ENCODE data around the gene CORO1A.
A peak's percentile ranks its signal among the peaks of the same experiment; 100 is the strongest.
"Not testable (repeated sequence)": the region's sequence is repeated elsewhere in the genome, so short reads cannot be mapped to it uniquely, and the experiment has no call there.

CORO1A gene

DNA sequence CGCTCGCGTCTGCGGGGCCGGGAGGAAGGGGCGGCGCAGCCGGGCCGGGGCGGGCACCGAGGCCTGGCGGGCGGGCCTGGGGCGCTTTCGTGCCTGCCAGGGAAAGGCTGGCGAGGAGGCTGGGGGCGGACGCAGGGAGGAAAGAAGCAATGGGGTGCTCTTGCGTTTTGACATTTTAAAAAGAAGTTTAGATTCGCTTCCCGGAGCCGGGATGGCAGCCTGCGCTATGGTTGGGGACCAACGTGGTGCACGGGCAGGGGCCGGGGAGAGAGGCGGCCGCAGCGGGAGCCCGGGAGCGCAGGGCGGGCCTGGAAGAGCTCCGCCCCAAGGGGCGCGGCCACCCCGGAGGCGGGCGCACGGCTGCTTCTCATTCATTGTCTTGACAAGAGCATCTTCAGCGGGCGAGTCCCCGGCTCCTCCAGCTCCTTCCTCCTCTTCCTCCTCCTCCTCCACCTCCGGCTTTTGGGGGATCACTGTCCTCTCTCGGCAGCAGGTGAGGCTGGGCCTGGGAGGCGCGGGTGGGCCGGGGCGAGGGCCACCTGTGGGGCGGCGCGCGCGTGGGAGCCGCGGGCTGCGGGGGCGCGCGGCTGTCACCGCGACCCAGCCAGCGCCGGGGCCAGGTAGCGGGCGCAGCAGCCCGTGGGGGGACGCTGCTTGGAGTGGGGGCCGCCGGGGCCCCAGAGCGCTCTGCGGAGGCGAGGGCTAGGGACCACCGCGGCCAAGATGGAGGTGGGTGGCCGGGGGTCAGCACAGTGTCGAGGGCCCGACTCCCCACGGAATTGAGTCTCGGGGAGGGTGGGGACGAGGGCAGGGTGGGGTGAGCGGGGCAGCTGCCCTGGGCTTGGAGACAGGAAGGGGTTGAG lies at the start of gene CORO1A:
TSS of gene CORO1A (plus strand) at position 370 of the 863 bp plus-strand sequence. CDS start 1,608 bp downstream, outside the sequence.
- peak; percentile 87 for DNase-seq (ENCODE audit: low spot score)

- no peak for DNase-seq (ENCODE audit: low spot score)
Measured at GRCh38 chr16:30136971-30137605, 46.3 kb upstream of the CORO1A start.

DNA sequence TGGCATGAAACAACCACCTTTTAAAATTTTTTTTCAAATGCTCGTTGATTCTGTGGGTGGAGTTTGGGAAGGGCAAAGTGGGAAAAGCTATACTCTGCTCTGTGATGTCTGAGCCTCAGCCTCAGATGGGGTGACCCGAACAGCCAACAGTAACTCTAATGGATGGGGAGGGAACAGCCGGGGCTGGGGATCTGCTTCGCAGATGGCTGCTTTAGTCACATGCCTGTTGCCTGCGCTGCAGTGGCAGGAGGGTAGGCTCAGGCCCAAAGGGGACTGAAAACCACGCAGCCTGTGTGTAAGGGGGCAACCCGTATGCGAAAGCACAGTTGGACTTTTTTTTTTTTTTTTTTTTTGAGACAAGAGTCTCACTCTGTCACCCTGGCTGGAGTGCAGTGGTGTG lies 45.5 kb upstream of the CORO1A start:
- no peak for DNase-seq (ENCODE audit: low spot score)

DNA sequence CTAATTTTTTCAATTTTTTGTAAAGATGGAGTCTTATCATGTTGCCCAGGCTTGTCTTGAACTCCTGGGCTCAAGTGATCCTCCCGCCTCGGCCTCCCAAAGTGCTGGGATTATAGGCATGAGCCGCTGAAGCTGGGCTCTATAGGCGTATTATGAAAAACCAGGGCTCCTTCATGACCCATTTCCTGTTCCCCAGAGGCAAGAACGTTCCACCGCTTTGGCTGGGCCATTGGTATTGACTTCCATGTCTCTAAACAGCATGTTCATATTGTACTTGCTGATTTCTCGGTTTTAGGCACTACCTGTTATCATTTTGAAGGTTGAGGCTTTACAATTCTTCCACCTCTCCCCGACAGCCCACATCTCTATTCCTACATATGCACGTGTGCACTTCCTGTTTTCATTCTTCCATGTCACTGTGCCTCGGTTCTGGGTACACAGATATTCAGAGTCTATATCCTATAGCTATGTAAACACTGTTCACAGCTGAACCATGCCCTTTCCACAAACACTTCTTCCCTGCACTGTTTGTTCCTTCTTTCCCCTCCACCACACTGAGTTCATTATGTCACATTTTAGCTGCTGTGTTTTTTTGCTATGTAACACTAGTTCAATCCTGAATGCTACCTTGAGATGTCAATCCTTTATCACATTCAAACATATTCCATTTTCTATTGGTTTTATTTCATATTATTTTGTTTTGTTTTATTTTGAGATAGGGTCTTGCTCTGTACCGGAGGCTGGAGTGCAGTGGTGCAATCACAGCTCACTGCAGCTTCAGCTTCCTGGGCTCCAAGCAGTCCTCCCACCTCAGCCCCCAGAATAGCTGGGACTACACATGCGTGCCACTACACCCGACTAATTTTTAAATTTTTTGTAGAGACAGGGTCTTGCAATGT lies 43.6 kb upstream of the CORO1A start:
- no peak for DNase-seq (ENCODE audit: low spot score)

DNA sequence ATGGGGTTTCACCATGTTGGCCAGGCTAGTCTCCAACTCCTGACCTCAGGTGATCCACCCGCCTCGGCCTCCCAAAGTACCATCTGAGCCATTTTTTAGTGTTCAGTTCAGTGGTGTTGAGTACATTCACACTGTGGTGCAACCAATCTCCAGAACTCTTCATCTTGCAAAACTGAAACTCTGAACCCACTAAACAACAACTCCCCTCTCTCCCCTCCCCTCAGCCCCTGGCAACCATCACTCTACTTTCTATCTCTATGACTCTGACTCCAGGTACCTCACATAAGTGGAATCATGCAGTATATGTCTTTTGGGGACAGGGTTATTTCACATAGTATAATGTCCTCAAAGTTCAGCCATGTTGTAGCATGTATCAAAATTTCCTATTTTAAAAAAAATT lies 41.7 kb upstream of the CORO1A start:
- DNase-seq (ENCODE audit: low spot score): no peak

- no peak for DNase-seq (ENCODE audit: low spot score)
Measured at GRCh38 chr16:30142672-30143346, 40.6 kb upstream of the CORO1A start.

DNA sequence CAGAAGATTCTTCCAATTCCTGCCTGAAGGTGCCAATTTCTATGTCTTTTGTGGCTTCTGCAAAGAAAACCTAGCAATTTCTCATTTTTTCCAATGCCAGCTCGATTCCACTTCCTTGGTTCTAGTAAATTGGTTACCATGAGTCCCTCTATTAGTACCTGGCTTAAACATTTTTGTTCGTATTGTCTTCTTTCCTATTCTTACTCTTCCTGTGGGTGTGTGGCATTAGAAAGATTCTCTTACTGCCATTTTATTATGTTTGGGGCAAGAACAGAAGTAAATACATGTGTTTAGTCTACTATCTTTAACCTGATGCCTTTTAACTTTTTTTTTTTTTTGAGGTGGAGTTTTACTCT lies 40.1 kb upstream of the CORO1A start:
- no peak for DNase-seq (ENCODE audit: low spot score)

- no peak for DNase-seq (ENCODE audit: low spot score)
Measured at GRCh38 chr16:30144017-30144416, 39.4 kb upstream of the CORO1A start.

DNA sequence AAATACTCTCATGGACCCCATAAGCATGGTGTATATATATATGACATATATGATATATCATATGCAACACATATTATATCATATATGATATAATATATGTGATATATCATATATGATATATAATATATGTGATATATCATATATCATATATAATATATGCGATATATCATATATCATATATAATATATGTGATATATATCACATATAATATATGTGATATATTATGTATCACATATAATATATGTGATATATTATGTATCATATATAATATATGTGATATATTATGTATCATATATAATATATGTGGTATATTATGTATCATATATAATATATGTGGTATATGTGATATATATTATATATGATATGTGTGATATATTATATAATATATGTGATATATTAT lies 38.5 kb upstream of the CORO1A start:
- no peak for DNase-seq (ENCODE audit: low spot score)

DNA sequence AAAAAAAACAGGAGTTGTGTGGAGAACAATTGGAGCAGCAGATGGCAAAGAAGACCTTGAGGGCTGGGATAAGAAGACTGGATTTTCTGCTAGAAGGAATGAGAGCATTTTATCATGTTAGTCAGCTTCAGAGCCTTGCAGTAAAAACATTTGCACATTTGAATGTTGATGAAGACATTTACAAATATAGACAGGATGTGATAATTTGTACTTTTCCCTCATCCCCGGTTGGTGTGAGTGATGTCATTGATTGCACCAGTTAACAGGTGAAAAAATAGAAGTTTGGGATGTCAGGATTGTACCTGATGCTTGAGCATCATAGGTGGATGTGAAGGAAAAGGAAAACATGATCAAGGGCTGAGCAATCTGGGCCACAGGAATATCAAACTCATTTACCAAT lies 37.7 kb upstream of the CORO1A start:
- no peak for DNase-seq (ENCODE audit: low spot score)

DNA sequence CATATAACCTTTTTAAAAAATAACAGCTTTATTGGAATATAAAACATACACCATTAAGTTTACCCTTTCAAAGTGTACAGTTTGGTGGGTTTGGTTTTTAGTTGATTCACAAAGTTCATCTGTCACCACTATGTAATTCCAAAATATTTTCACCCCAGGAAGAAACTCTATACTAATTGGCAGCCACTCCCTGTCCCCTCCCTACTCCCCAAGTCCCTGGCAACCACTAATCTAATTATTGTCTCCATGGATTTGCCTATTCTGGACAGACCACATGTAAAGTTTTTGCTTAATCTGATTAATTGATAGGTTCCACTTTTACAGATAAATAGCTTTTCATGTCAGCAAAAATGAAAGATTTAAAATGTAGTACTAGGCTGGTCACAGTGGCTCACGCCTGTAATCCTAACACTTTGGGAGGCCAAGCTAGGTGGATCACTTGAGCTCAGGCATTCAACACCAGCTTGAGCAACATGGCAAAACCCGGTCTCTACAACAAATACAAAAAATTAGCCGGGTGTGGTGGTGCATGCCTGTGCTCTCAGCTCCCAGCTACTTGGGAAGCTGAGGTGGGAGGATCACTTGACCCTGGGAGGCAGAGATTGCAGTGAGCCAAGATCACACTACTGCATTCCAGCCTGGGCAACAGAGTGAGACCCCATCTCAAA lies 35.4 kb upstream of the CORO1A start:
- no peak for DNase-seq (ENCODE audit: low spot score)

DNA sequence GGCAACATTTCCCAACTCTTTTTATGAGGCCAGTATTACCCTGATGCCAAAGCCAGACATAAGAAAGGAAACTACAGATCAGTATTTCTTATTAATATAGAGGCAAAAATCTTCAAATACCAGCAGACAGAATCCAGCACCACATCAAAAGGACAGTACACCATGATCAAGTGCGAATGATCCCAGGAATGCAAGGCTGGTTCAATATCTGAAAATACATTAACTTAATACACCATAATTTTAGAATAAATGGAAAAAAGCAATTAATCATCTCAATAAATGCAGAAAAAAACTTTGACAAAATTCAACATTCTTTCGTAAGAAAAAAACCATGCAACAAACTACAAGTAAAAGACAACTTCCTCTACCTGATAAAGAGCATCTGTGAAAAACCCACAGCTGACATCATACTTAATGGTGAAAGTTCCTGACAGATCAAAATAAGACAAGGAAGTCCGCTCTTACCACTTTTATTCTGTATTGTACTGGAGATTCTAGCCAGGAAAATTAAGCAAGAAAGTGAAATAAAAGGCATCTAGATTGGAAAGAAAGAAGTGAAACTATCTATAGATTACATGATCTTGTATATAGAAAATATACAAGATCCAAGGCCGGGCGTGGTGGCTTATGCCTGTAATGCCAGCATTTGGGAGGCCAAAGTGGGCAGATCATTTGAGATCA lies 34.0 kb upstream of the CORO1A start:
- no peak for DNase-seq (ENCODE audit: low spot score)

DNA sequence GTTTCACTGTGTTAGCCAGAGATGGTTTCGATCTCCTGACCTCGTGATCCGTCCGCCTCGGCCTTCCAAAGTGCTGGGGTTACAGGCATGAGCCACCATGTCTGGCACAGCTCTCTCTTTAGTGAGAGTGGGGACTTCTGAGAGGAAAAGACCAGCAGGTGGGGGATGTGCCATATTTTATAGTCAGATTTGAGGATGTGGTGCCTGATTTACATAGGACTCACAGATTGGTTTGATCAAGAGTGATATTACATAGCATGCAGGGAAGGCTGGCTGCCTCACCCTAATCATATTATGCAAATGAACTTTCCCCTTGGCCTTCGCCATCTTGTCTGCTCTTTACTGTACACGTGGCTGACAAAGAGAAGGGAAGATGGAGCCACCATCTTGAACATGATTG lies 32.3 kb upstream of the CORO1A start:
- no peak for DNase-seq (ENCODE audit: low spot score)

DNA sequence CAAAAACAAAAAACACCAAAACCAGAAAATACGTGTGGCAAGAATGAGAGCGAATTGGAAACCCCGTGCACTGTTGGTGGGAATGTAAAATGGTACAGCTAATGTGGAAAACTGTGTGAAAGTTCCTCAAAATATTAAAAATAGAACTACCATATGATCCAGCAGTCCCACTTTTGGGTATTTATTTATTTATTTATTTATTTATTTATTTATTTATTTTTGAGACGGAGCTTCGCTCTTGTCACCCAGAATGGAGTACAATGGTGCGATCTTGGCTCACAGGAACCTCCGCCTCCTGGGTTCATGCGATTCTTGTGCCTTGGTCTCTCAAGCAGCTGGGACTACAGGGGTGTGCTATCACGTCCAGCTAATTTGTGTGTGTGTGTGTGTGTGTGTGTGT lies 30.9 kb upstream of the CORO1A start:
- no peak for DNase-seq (ENCODE audit: low spot score)

DNA sequence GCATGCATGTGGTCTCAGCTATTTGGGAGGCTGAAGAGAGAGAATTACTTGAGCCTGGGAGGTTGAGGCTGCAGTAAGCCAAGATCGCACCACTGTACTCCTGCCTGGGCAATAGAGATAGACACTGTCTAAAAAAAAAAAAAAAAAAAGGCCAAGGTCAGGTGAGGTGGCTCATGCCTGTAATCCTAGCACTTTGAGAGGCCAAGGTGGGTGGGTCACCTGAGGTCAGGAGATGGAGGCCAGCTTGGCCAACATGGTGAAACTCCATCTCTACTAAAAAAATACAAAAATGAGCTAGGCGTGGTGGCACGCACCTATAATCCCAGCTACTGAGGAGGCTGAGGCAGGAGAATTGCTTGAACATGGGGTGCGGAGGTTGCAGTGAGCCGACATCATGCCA lies 28.2 kb upstream of the CORO1A start:
- no peak for DNase-seq (ENCODE audit: low spot score)

DNA sequence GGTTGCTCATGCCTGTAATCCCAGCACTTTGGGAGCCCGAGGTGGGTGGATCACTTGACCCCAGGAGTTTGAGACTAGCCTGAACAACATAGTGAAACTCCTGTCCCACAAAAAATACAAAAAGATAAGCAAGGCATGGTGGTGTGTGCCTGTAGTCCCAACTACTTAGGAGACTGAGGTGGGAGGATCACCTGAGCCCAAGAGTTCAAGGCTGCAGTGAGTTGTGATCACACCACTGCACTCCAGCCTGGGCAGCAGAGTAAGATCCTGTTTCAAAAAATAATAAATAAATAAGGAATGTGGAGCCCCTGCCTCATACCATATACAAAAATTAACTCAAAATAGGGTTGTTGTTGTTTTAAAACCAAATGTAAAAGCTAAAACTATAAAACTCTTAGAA lies 26.2 kb upstream of the CORO1A start:
- no peak for DNase-seq (ENCODE audit: low spot score)

DNA sequence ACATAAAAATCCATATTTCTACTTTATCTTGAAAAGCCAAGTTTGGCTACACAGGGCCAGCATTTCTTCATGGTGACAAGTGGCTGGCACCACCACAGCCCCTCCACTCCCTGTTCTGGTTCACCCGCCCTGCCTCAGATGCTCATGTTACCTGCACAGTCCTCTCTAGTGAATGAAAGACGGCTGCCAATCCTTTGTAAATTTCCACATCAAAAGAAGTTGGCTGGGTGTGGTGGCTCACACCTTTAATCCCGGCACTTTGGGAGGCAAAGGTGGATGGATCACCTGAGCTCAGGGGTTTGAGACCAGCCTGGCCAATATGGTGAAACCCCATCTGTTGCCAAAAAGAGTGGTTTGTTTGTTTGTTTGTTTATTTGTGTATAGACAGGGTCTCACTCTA lies 19.9 kb upstream of the CORO1A start:
- no peak for DNase-seq (ENCODE audit: low spot score)

DNA sequence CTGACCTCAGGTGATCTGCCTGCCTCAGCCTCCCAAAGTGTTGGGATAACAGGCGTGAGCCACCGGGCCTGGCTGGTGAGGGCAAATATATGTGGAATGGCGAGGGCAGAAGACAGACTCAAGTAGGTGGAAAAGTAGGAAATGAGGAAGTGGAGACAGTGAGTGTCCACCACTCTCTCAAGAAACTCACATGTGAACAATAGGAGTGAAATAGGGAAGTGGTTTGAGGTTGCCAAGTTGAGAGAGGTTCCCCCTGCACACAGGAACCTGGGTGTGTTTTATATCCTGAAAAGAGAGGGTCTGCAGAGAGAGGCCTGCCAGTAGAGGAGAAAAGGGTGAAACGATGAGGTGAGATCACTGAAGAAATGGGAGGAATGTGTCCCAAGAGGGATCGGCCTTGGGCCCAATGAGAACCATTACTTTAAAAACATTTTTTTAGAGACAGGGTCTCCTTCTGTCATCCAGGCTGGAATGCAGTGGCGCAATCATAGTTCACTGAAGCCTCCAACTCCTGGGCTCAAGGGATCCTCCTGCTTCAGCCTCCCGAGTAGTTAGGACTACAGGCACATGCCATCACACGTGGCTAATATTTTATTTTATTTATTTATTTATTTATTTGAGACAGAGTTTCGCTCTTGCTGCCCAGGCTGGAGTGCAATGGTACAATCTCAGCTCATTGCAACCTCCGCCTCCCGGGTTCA lies 17.1 kb upstream of the CORO1A start:
- no peak for DNase-seq (ENCODE audit: low spot score)

- DNase-seq (ENCODE audit: low spot score): not testable (repeated sequence)
Measured at GRCh38 chr16:30168746-30169145, 14.7 kb upstream of the CORO1A start.

GRCh38 chr16:30169416-30169815 lies 14.0 kb upstream of the CORO1A start:
- not testable (repeated sequence) for DNase-seq (ENCODE audit: low spot score)
